GM18861 (cell line): ENCODE measurements around the gene MYF5.
"Not testable (repeated sequence)": the region's sequence is repeated elsewhere in the genome, so short reads cannot be mapped to it uniquely, and the experiment has no call there.

Experiments
- ATAC-seq: cut with Tn5 transposase; IDR thresholded peaks from one replicate; pipeline ENCODE4 v1.9.1; 2021; ENCODE audit not compliant: unreplicated experiment

Gene MYF5

GRCh38 chr12:80716696-80717469 is at the start of gene MYF5:
Gene MYF5, plus strand, starts transcription at chr12:80716912. Its CDS starts 152 bp downstream, at chr12:80717064.
- ATAC-seq = no peak

- no peak for ATAC-seq
Observed at GRCh38 chr12:80670214-80670613, 46.5 kb upstream of the MYF5 start.

GRCh38 chr12:80676042-80676636 is 40.6 kb upstream of the MYF5 start:
- ATAC-seq = not testable (repeated sequence)

- ATAC-seq = no peak
Observed at GRCh38 chr12:80676856-80677255, 39.9 kb upstream of the MYF5 start.

GRCh38 chr12:80677994-80678393 is 38.7 kb upstream of the MYF5 start:
- no peak for ATAC-seq

- ATAC-seq = no peak
Observed at GRCh38 chr12:80679346-80680131, 37.2 kb upstream of the MYF5 start.

- ATAC-seq = no peak
Observed at GRCh38 chr12:80681287-80681686, 35.4 kb upstream of the MYF5 start.

GRCh38 chr12:80681786-80682185 is 34.9 kb upstream of the MYF5 start:
- ATAC-seq = no peak

- no peak for ATAC-seq
Observed at GRCh38 chr12:80684077-80684495, 32.6 kb upstream of the MYF5 start.

- no peak for ATAC-seq
Observed at GRCh38 chr12:80690090-80690489, 26.6 kb upstream of the MYF5 start.

- no peak for ATAC-seq
Observed at GRCh38 chr12:80690513-80690912, 26.2 kb upstream of the MYF5 start.

- no peak for ATAC-seq
Observed at GRCh38 chr12:80692114-80692513, 24.6 kb upstream of the MYF5 start.

GRCh38 chr12:80697270-80697887 is 19.3 kb upstream of the MYF5 start:
- ATAC-seq = no peak

- ATAC-seq = no peak
Observed at GRCh38 chr12:80698256-80698655, 18.5 kb upstream of the MYF5 start.

- no peak for ATAC-seq
Observed at GRCh38 chr12:80698847-80699542, 17.7 kb upstream of the MYF5 start.

GRCh38 chr12:80700327-80700726 is 16.4 kb upstream of the MYF5 start:
- no peak for ATAC-seq

- ATAC-seq = no peak
Observed at GRCh38 chr12:80701388-80701787, 15.3 kb upstream of the MYF5 start.

- no peak for ATAC-seq
Observed at GRCh38 chr12:80702889-80703805, 13.6 kb upstream of the MYF5 start.

GRCh38 chr12:80704420-80704819 is 12.3 kb upstream of the MYF5 start:
- no peak for ATAC-seq
